GM12872 (cell line): ENCODE measurements around the gene CLMP.

ENCODE experiments used
- CTCF ChIP-seq: IDR thresholded peaks from 3 replicates; pipeline ENCODE4 v1.5.1; 2011; ENCODE audit warnings: low read depth, mild to moderate bottlenecking, low read length, moderate library complexity; ENCODE audit not compliant: insufficient read depth

Gene CLMP

GRCh38 chr11:123235656-123236261, 40.7 kb upstream of the CLMP start:
- TF ChIP-seq CTCF, result no peak

- peak; percentile 41; the same call in 2 of the 3 replicates for TF ChIP-seq CTCF
Observed at GRCh38 chr11:123235117-123235655, 40.1 kb upstream of the CLMP start.

- no peak for TF ChIP-seq CTCF
Observed at GRCh38 chr11:123233975-123234334, 38.9 kb upstream of the CLMP start.

DNA sequence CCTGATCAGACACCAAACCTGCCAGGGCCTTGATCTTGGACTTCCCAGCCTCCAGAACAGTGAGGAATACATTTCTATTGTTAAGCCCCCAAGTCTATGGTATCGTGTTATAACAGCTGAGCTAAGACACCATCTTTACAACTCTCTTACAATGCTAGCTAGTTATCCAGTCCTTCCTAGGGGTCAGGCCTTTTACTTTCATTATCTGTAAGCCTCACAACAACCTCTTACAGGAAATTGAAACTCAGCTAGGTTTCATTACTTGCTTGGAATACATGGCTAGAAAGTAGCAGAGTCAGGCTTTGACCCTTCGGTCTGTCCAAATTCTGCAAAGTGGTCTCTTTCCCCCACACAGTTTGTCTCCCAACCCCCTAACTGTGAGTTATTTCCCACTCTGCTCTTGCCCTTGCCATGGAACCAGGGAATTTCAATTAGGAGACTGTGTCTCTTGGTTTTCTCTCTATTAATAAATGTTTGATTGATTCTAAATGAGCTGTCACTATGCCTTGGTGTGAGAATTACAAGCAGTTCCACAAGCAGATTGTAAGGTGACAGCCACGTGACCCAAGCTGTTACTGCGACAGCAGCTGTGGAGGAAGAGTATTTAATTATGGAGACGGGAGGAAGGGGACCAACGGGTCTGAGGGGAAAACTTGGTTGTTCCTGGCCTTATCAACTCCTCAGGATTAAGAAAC, 38.4 kb upstream of the CLMP start:
- TF ChIP-seq CTCF, result no peak

- no peak for TF ChIP-seq CTCF
Observed at GRCh38 chr11:123231777-123232176, 36.7 kb upstream of the CLMP start.

- TF ChIP-seq CTCF, result no peak
Observed at GRCh38 chr11:123231256-123231655, 36.2 kb upstream of the CLMP start.

DNA sequence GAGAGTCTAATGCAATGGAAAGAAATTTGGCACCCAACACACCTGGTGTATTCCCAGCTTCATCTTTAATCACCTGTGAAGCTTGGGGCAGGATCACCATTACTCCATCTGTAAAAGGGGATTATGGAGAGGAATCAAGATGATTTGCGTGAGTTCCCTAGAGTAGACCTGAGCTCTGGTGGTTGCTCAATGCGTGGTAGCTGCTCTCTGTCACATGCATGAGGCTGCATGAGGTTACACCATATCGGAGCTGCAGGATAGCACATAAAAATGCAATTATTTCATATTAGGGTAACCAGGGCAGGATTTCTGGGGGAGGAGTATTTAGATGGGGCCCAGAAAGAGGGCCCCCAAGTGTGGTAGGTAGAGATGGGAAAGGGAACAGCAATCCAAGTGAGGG, 35.3 kb upstream of the CLMP start:
- TF ChIP-seq CTCF, result no peak
